HG03064 (cell line): ENCODE data around the gene KCNQ5.

Source experiments
- ATAC-seq: cut with Tn5 transposase; IDR thresholded peaks from one replicate; pipeline ENCODE4 v1.9.1; 2021; ENCODE audit warnings: low read depth; ENCODE audit not compliant: unreplicated experiment

KCNQ5 gene

DNA sequence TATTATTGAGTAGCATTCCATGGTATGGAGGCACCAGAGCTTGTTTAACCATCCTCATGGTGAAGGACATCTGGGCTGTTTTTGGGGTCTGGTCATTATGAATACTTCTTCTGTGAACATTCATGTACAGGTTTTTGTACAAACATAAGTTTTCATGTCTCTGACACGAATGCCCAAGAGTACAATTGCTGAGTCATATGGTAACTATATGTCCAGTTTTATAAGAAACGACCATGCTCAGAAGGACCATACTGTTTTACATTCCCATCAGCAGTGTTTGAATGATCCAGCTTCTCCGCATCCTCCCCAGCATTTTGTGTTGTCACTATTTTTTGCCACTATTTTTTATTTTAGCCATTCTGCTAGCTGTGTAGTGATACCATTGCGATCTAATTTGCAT lies 414.8 kb downstream of the KCNQ5 start:
- ATAC-seq = no peak

DNA sequence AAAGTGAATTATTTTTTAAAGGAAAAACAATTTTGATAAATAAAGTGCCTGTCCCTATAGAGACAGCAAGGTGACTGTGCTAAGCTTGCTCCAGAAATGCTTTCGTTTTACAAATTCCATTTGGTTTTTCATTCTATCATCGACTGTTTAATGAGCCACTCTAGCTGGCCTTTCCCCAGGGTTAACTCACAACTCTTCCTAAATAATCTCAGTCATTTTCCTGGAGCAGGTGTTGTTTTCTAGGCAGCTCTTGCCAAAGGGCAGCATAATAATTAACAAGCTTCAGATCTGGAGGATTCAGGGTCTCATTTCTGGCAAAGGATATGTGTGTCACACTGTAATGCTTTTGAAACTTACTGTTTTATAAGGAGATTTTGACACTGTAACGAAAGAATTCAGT lies 419.2 kb downstream of the KCNQ5 start:
- no peak for ATAC-seq

DNA sequence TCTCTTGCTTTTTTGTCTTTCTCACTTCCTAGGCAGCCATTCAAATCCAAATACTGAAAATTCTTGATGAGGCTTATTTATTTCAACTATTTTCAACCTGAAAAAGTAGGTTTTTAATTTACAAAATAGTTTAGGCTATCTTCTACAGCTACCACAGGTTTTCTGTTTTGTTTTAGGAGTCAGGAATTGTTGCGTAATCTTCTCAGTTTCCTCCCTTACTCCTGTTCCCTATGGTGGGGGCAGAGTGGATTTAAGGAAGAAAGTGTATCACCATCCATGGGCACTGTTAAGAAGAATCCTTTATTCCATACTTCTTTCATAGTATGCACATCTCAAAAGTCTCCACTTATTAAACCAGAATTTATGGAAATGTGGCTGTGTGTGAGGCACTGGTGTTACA lies 421.0 kb downstream of the KCNQ5 start:
- no peak for ATAC-seq

DNA sequence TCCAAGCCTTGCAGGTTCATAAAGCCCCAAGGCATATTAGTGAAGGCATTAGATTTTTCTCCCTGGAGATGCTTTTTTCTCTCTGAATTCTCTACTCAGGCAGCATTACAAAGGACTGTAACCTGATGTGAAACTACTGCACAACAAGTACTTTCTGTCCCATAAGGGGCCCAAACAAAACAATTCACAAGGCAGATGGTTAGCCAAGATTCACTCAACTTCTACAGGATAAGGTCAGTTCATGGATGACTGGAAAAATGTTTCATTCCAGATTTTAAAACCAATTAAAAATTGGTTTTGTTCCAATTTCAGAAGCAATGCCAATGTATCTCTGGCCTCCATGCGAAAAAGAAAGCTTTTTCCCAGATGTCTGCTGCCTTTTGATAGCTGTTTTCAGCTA lies 421.6 kb downstream of the KCNQ5 start:
- ATAC-seq = no peak

DNA sequence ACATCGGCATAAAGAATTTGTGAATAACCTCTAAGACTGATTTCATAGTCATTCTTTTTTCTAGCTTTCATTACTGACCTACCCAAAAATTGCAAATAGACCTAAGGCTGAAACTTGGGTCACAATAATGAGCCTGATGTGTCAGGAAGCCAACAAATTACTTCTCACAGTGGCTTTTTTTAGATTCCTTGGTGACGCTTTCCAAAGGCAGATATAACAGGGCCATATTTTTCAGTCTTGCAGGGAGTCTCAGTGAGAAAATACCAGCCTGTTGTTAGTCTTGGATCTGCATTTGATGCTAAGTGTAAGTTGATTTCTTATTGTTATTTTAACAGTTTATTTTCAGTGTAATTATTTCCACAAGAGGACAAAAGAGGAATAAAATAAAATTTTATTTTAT lies 423.7 kb downstream of the KCNQ5 start:
- ATAC-seq = no peak

- ATAC-seq = no peak
Observed at GRCh38 chr6:73047801-73048200, 425.9 kb downstream of the KCNQ5 start.

- no peak for ATAC-seq
Observed at GRCh38 chr6:73049971-73050594, 428.2 kb downstream of the KCNQ5 start.

GRCh38 chr6:73050706-73051105 lies 428.8 kb downstream of the KCNQ5 start:
- ATAC-seq = no peak

GRCh38 chr6:73051147-73051546 lies 429.3 kb downstream of the KCNQ5 start:
- ATAC-seq = no peak

DNA sequence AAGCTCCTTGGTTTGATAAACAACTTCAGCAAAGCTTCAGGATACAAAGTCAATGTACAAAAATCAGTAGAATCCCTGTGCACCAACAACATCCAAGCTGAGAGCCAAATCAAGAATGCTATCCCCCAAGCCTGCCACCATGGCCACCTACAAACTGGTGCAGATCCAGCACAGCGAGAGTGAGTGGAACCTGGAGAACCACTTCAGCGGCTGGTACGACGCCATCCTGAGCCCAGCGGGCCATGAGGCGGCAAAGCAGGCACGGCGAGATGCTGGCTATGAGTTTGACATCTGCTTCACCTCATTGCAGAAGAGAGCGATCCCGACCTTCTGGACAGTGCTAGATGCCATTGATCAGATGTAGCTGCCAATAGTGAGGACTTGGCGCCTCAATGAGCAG lies 433.1 kb downstream of the KCNQ5 start:
- no peak for ATAC-seq

DNA sequence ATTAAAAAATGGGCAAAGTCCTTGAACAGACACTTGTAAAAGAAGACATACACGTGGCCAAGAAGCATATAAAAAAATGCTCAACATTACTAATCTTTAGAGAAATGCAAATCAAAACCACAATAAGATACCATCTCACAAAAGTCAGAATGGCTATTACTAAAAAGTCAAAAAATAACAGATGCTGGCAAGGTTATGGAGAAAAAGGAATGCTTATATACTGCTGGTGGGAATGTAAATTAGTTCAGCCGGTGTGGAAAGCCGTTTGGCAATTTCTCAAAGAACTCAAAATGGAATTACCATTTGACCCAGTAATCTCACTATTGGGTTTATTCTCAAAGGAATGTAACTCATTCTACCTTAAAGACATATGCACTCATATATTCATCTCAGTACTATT lies 436.9 kb downstream of the KCNQ5 start:
- ATAC-seq = no peak

DNA sequence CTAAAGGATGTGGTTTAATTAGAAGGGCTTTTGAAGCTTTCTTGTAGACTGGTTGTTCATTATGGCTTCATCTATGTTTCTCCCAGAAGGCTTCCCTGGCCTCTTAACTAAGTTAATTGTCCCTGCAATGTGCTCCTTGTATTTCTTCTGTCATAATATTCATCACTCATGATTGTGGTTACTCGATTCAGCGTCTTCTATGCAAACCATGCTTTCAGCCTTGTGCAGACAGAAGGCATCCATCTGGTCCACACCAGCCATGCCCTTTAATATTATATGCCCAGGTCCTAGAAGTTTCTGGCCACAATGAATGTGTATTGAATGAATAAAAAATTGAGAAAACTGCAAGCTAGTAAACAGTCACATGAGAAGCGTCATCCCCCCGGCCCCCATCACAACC lies 440.3 kb downstream of the KCNQ5 start:
- no peak for ATAC-seq

DNA sequence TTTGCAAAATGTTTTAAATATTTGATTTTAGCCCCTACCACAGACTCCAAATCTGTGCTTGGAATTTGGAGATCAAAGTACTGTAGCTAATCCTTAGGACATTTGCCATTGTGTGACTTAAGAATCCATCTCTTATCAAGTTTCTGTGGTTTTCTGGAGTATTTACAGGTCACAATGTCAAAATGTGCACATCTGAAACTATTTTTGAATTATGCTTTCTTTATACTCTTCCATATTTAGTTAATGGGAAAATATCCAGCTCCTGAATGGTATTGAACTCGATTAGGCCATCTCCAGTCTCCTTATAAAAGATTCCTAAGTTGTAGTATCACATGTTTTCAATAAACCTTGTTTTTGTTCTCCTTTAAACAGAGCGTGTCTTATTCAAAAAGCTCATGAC lies 441.0 kb downstream of the KCNQ5 start:
- ATAC-seq = no peak

GRCh38 chr6:73064266-73064665 lies 442.4 kb downstream of the KCNQ5 start:
- ATAC-seq = no peak

GRCh38 chr6:73073238-73073637 lies 451.4 kb downstream of the KCNQ5 start:
- no peak for ATAC-seq

GRCh38 chr6:73074175-73074574 lies 452.3 kb downstream of the KCNQ5 start:
- no peak for ATAC-seq

- ATAC-seq = no peak
Observed at GRCh38 chr6:73076211-73076954, 454.5 kb downstream of the KCNQ5 start.

GRCh38 chr6:73078333-73078862 lies 456.5 kb downstream of the KCNQ5 start:
- ATAC-seq = no peak

DNA sequence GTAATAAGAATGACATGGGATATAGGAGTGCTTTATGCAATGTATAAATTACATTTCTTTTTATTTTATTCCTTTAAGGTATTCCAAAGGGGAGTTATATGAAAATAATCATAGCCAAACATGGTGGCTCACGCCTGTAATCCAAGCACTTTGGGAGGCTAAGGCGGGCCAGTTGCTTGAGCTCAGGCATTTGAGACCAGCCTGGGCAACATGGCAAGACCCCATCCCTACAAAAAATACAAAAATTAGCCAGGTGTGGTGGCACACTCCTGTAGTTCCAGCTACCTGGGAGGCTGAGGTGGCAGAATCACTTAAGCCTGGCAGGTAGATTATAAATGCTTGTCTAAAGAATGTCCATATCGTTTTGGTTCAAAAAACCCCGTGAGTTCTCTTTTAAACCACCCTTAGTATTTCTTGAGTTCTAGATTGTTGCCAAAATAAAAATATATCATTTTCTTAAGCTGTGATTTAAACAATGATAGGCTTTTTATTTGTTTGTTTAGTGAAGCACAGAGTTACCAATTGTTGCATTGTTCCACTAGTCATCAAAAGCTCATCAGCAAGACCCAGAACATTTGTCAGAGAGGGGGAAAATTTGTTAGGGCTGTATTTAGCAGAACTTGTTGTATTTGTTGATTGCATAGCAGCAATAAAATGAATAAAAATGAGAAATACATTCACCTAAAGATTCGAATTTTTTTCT lies 457.2 kb downstream of the KCNQ5 start:
- ATAC-seq = no peak

DNA sequence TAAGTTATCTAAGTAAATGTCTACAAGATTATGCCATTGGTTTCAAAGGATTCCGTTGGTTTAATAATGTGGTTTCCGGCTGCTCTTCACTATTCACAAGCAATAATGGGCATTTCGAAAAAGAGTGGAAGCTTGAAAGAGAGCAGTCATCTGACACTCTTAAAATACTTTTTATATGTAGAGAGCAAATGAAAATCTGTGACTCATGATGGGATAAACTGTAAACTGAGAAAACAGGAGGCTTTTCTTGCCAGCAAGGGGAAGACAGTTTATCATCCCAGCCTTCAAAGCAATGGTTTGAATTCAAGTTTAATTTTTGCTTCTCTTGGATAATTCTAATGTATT lies 457.7 kb downstream of the KCNQ5 start:
- ATAC-seq = no peak

- ATAC-seq = no peak
Observed at GRCh38 chr6:73079978-73080377, 458.1 kb downstream of the KCNQ5 start.

- ATAC-seq = no peak
Observed at GRCh38 chr6:73081955-73082354, 460.1 kb downstream of the KCNQ5 start.
